HL-60 (cell line): ENCODE results near the gene ALG11.
A peak's percentile ranks its signal among the peaks of the same experiment; 100 is the strongest.

Experiments used
- DNase-seq, 2 experiments: peaks; one replicate each; pipeline ENCODE4 v3.0.0-alpha.2; 2010 to 2020; ENCODE audit warnings: low read depth in 1 of 2, low spot score in 1 of 2
- H3K27ac ChIP-seq: fragments of 250-450 bp; sonication (Bioruptor Pico); replicated peaks from 2 replicates; pipeline ENCODE4 v1.5.1; 2020; ENCODE audit warnings: mild to moderate bottlenecking, moderate library complexity
- H3K27me3 ChIP-seq: fragments of 250-450 bp; sonication (Bioruptor Pico); 2 replicates; pipeline ENCODE4 v1.5.1; 2021; ENCODE audit warnings: mild to moderate bottlenecking, moderate library complexity; ENCODE audit not compliant: insufficient read depth, poor library complexity, severe bottlenecking
- H3K4me3 ChIP-seq: replicated peaks from 2 replicates; pipeline ENCODE4 v1.5.1; 2011; ENCODE audit warnings: mild to moderate bottlenecking, control low read depth, low read length; ENCODE audit not compliant: insufficient read depth
- GABPA ChIP-seq: IDR thresholded peaks from 2 replicates; pipeline ENCODE4 v1.6.1; 2012; ENCODE audit warnings: low read depth
- POLR2AphosphoS5 ChIP-seq: IDR thresholded peaks from 2 replicates; pipeline ENCODE4 v1.6.1; 2012; ENCODE audit warnings: low read depth
- SPI1 ChIP-seq: IDR thresholded peaks from 2 replicates; pipeline ENCODE4 v1.6.1; 2012; ENCODE audit warnings: low read depth, mild to moderate bottlenecking, borderline replicate concordance
- TF ChIP-seq, protein P1 (sequence below): IDR thresholded peaks from one replicate; pipeline ENCODE4 v1.5.1; 2011; ENCODE audit warnings: low read length, control low read depth, inconsistent platforms; ENCODE audit not compliant: insufficient read depth
- TF ChIP-seq, protein P2 (sequence below): IDR thresholded peaks from 2 replicates; pipeline ENCODE4 v1.6.1; 2012; ENCODE audit warnings: low read depth; ENCODE audit not compliant: insufficient replicate concordance

ALG11 gene

DNA sequence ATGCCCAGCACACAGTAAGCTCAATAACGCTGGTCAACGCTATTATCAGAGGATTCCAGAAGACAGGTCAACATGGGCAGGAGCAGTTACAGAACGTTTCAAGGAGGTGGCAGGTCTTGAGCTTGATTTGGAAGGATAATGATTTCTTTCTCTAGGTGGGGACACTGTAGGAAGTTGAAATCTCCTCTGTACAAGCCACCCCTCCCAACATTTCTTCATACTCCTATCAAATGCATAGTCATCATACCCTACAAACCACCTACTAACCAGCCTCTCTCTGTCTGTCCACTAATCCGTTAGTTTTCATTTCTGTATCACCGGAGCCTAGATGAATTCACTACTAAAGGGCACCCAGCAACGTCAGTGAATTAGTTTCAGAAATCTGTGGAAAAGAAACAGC, 2.3 kb upstream of the ALG11 start:
- Histone ChIP-seq H3K27me3 (peaks cover 57% of the 10 kb centered on the region), H3K27ac (no peak overlapping the region), H3K4me3 (no peak overlapping the region)
- DNase-seq, result no peak
- TF ChIP-seq, protein P1, sequence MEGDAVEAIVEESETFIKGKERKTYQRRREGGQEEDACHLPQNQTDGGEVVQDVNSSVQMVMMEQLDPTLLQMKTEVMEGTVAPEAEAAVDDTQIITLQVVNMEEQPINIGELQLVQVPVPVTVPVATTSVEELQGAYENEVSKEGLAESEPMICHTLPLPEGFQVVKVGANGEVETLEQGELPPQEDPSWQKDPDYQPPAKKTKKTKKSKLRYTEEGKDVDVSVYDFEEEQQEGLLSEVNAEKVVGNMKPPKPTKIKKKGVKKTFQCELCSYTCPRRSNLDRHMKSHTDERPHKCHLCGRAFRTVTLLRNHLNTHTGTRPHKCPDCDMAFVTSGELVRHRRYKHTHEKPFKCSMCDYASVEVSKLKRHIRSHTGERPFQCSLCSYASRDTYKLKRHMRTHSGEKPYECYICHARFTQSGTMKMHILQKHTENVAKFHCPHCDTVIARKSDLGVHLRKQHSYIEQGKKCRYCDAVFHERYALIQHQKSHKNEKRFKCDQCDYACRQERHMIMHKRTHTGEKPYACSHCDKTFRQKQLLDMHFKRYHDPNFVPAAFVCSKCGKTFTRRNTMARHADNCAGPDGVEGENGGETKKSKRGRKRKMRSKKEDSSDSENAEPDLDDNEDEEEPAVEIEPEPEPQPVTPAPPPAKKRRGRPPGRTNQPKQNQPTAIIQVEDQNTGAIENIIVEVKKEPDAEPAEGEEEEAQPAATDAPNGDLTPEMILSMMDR, result no peak
- TF ChIP-seq, protein P2, sequence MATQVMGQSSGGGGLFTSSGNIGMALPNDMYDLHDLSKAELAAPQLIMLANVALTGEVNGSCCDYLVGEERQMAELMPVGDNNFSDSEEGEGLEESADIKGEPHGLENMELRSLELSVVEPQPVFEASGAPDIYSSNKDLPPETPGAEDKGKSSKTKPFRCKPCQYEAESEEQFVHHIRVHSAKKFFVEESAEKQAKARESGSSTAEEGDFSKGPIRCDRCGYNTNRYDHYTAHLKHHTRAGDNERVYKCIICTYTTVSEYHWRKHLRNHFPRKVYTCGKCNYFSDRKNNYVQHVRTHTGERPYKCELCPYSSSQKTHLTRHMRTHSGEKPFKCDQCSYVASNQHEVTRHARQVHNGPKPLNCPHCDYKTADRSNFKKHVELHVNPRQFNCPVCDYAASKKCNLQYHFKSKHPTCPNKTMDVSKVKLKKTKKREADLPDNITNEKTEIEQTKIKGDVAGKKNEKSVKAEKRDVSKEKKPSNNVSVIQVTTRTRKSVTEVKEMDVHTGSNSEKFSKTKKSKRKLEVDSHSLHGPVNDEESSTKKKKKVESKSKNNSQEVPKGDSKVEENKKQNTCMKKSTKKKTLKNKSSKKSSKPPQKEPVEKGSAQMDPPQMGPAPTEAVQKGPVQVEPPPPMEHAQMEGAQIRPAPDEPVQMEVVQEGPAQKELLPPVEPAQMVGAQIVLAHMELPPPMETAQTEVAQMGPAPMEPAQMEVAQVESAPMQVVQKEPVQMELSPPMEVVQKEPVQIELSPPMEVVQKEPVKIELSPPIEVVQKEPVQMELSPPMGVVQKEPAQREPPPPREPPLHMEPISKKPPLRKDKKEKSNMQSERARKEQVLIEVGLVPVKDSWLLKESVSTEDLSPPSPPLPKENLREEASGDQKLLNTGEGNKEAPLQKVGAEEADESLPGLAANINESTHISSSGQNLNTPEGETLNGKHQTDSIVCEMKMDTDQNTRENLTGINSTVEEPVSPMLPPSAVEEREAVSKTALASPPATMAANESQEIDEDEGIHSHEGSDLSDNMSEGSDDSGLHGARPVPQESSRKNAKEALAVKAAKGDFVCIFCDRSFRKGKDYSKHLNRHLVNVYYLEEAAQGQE, result no peak
- TF ChIP-seq POLR2AphosphoS5, result no peak
- TF ChIP-seq GABPA, result no peak
- no peak for TF ChIP-seq SPI1

DNA sequence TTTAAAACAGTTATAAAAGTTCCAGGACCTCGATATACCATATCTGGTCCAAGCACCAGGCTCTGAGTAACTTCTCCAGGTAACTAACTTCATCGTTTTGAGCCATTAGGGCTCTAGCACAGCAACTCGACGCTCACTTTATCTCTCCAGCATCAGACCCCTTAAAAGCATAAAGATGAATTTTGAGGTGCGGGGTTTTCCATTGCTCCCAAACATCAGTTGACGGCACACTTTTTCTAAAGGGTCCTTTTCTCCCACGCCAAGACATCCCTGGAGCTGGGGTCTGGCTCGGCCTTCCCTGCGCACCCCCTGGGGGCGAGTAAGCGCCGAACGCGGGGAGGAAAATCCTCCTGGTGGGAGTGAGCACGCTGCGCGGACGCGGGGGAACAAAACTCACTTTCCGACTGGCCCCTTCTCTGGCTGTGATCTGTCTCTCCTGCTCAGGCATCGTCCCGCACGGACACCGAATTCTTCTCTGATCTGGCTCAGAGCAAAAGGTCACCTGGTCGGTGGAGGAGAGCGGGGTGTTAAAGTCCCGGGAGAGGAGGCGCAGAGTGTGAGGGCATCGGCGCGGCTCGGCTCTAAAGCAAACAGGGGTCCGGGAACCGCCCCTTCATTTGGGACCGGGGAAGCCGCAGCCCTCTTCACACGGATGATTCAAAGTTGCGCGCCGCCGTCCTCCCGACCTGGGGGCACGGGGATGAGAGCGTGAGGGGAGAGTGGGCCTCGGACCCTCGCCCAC, 1.1 kb upstream of the ALG11 start, which contains the start of gene ATP7B:
Gene ATP7B (minus strand): TSS at position 561 of the 742 bp plus-strand sequence. CDS start 113 bp downstream, at position 448.
- DNase-seq, result no peak
- peaks cover 52% of the 10 kb centered on the region for H3K27me3 ChIP-seq
- H3K4me3 ChIP-seq, result peak within 1 kb of the TSS; percentile 100
- TF ChIP-seq GABPA (no peak), POLR2AphosphoS5 (no peak), SPI1 (no peak)
- TF ChIP-seq, protein P2, result no peak
- TF ChIP-seq, protein P1, result no peak
- peak within 1 kb of the TSS; percentile 71 for H3K27ac ChIP-seq

DNA sequence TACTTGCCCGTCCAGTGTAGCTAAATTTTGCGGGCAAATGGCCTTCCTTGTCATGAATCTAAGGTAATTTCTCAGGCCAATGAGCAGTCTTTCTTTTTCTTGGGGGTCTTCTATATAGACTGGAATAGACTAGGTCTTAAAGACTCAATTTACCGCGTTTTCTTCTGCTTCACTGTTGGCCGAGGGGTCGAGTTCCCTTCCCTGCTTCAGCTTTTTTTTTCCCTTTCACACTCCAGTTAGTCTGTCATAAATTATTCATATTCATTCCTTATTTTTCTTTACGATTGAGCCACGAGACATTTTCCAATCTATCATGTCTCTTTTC, 276 bp downstream of the ALG11 start:
- peak overlapping the region; percentile 100 for H3K4me3 ChIP-seq
- peak overlapping the region; percentile 71 for H3K27ac ChIP-seq
- DNase-seq, result no peak
- TF ChIP-seq GABPA (no peak), POLR2AphosphoS5 (no peak), SPI1 (no peak)
- TF ChIP-seq, protein P1, result no peak
- TF ChIP-seq, protein P2, result no peak
- H3K27me3 ChIP-seq, result peaks cover 40% of the 10 kb centered on the region
